ENCODE measurements around the gene ACSS2. TPM values are rescaled to one million over a fixed set of nuclear protein-coding genes. Genes with fewer than 3 reads are reported as not detected.

ACSS2 gene
- total and polyA plus RNA-seq, 4 experiments from 2014 or later, result 11.4 to 24.3 (median 17.0) TPM

DNA sequence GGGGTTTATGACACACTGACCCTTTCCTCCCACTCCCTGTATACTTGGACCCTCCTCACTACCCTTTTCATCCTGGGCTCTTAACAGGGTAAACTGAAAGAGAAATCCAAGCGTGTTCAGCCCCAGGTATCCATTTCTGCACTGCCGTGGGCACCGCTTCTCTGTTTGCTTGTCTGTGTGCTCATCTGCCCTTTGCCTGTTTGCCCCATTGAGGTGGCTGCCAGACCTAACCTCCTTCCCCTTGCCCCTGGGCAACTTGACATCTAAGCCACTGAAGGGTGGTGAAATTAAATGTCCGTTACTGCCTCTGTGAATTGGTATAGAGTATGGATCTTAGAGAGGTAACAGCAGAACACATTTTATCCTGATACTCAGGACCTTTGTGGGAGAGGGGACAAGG, 38.7 kb downstream of the ACSS2 start:
- peaks cover under 1 to 9% of the 10 kb centered on the region in 2 donors for H3K36me3 Mint-ChIP-seq
- intact Hi-C loops (cut with micrococcal nuclease), result no loop called here

DNA sequence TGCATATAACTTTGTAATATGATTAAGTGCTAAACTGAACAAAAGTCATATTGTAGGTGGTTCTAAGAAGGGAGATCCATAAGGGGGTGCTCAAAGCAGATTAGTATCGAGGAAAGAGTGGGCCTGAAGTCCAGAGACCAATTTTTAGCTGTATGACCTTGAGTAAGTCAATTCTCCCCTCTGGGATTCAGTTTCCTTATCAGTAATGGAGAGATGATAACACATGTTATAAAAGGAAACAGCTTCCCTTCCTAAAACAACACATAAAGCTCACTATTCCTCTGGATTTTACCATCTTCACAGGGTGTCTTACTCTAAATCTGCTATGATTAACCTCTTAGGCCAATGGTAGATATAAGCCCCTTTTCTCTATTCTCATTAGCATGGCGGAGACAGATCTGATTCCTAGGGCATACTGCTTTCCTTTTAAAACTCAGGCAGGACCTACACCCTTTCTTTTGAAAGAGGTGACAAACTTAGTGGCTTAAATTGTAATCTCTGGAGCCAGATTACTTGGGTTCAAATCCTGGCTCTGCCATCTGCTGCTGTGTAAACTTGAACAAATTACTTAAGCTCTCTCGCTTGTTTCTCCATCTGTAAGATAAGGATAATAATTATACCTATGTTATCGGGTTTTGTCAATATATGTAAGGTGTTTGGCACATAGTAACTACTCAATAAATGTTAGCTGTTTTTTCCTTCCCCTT, 39.5 kb downstream of the ACSS2 start:
- Mint-ChIP-seq H3K4me3 (no peak overlapping the region), H3K9me3 (no peaks in the 10 kb centered on the region), H3K36me3 (peaks cover 2 to 15% of the 10 kb centered on the region in 2 donors), H3K27ac (peak overlapping the region in 1 of 7 donors; percentile 60), H3K4me1 (peaks cover 10 to 34% (median 23%) of the 10 kb centered on the region in 4 donors), H3K27me3 (no peaks in the 10 kb centered on the region)
- H3K4me3 ChIP-seq (ENCODE audit: low read length in 2 of 2), result no peak overlapping the region
- intact Hi-C loops (cut with micrococcal nuclease), result no loop called here
- no peaks in the 10 kb centered on the region for H3K9me3 ChIP-seq (ENCODE audit: control insufficient read depth in 1 of 2, low read length in 2 of 2)
- H3K27ac ChIP-seq (ENCODE audit: low read depth, low read length), result no peak overlapping the region
- POLR2A ChIA-PET (ENCODE audit: partially characterized antibody), result interaction anchor here (1.9 kb wide), 1 partner anchor 40 kb away, joined by 4 read pairs; the partner anchor contains the start of gene ACSS2
- peaks cover 22% of the 10 kb centered on the region for H3K4me1 ChIP-seq (ENCODE audit: insufficient read depth, low read length)
- H3K36me3 ChIP-seq (ENCODE audit: insufficient read depth, low read length), result no peaks in the 10 kb centered on the region
- CTCF ChIA-PET (ENCODE audit: partially characterized antibody), result interaction anchor here (0.6 kb wide), 1 partner anchor 12 kb away, joined by 3 read pairs; no protein-coding TSS in a partner anchor
- no peaks in the 10 kb centered on the region for H3K27me3 ChIP-seq (ENCODE audit: insufficient read depth, low read length)
- no peak for DNase-seq

More for the DNA sequence above, 38.7 kb downstream of the ACSS2 start:
- no peak overlapping the region for H3K4me3 Mint-ChIP-seq
- no peak for DNase-seq
- H3K4me1 ChIP-seq (ENCODE audit: insufficient read depth, low read length), result peaks cover 22% of the 10 kb centered on the region
- H3K27ac Mint-ChIP-seq, result peak overlapping the region in 2 of 7 donors; percentile 18 to 48
- H3K9me3 Mint-ChIP-seq, result no peaks in the 10 kb centered on the region
- no peaks in the 10 kb centered on the region for H3K27me3 ChIP-seq (ENCODE audit: insufficient read depth, low read length)
- H3K27ac ChIP-seq (ENCODE audit: low read depth, low read length), result no peak overlapping the region
- CTCF ChIA-PET (ENCODE audit: partially characterized antibody), result no interaction called here
- H3K4me3 ChIP-seq (ENCODE audit: low read length in 2 of 2), result no peak overlapping the region
- H3K36me3 ChIP-seq (ENCODE audit: insufficient read depth, low read length), result no peaks in the 10 kb centered on the region
- POLR2A ChIA-PET (ENCODE audit: partially characterized antibody), result interaction anchor here (1.9 kb wide), 1 partner anchor 39 kb away, joined by 4 read pairs; the partner anchor contains the start of gene ACSS2
- no peaks in the 10 kb centered on the region for H3K27me3 Mint-ChIP-seq
- peaks cover 10 to 34% (median 23%) of the 10 kb centered on the region in 4 donors for H3K4me1 Mint-ChIP-seq
- H3K9me3 ChIP-seq (ENCODE audit: control insufficient read depth in 1 of 2, low read length in 2 of 2), result no peaks in the 10 kb centered on the region

DNA sequence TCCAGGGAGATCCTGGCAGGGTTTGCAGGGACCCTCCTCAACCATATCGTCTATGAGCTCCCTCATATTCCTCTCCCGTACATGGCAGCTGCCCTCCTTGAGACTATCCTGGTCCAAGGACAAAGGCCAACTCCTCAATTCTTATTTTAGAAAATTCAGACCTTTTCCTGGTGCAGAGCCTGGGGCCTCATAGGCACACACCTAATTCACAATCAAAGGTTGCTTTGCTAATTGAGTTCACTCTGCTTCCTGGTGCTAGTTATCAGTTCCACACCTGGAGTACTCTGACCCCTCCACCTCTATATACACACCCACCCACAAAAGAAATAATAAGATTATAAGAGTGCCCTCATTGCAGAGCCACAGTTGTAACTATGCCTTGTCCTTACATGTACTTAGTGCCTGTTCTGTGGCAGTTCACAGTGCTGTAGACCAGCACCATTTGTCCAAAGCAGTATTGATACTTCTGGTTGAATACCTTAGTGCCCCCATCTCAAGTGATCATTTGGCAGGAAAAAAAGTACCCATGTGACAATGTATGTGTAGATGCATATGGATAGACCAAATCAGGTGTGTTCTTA, 40.5 kb downstream of the ACSS2 start:
- Mint-ChIP-seq H3K36me3 (peaks cover 5 to 20% of the 10 kb centered on the region in 2 donors), H3K4me1 (peaks cover 10 to 34% (median 23%) of the 10 kb centered on the region in 4 donors), H3K4me3 (peak overlapping the region in 1 of 8 donors; percentile 6), H3K9me3 (no peaks in the 10 kb centered on the region), H3K27me3 (no peaks in the 10 kb centered on the region), H3K27ac (peak overlapping the region in 2 of 7 donors; percentile 7 to 71)
- peaks cover 22% of the 10 kb centered on the region for H3K4me1 ChIP-seq (ENCODE audit: insufficient read depth, low read length)
- intact Hi-C loops (cut with micrococcal nuclease), result no loop called here
- H3K27ac ChIP-seq (ENCODE audit: low read depth, low read length), result no peak overlapping the region
- no peak for DNase-seq
- POLR2A ChIA-PET (ENCODE audit: partially characterized antibody), result interaction anchor here (1.9 kb wide), 1 partner anchor 41 kb away, joined by 4 read pairs; the partner anchor contains the start of gene ACSS2
- no peak overlapping the region for H3K4me3 ChIP-seq (ENCODE audit: low read length in 2 of 2)
- CTCF ChIA-PET (ENCODE audit: partially characterized antibody), result interaction anchor here (0.6 kb wide), 1 partner anchor 13 kb away, joined by 3 read pairs; no protein-coding TSS in a partner anchor
- no peaks in the 10 kb centered on the region for H3K36me3 ChIP-seq (ENCODE audit: insufficient read depth, low read length)
- no peaks in the 10 kb centered on the region for H3K9me3 ChIP-seq (ENCODE audit: control insufficient read depth in 1 of 2, low read length in 2 of 2)
- no peaks in the 10 kb centered on the region for H3K27me3 ChIP-seq (ENCODE audit: insufficient read depth, low read length)

DNA sequence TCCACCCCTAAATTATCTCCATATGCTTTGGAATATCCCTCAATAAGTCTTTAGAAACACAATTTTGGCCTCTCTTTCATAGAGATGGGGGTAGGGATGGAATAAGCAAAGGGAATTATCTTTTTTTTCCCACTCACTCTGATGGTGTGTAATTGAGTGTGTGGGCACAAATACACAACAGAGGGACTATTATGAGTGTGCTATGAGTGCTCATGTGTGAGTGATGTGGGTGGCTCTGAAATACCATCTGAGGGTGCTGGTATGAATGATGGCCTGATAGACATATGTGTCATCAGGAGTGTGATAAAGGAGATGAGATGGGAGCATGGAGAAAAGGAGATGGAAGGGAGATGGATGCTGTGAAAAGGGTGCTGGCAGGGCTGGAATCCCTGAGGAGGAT, 43.6 kb downstream of the ACSS2 start:
- ChIA-PET POLR2A (ENCODE audit: partially characterized antibody) (interaction anchor here (0.6 kb wide), 1 partner anchor 32 kb away, joined by 3 read pairs; no protein-coding TSS in a partner anchor), CTCF (ENCODE audit: partially characterized antibody) (no interaction called here)
- DNase-seq, result no peak
- Histone ChIP-seq H3K4me3 (ENCODE audit: low read length in 2 of 2) (no peak overlapping the region), H3K27me3 (ENCODE audit: insufficient read depth, low read length) (no peaks in the 10 kb centered on the region), H3K9me3 (ENCODE audit: control insufficient read depth in 1 of 2, low read length in 2 of 2) (no peaks in the 10 kb centered on the region), H3K4me1 (ENCODE audit: insufficient read depth, low read length) (peaks cover 22% of the 10 kb centered on the region), H3K36me3 (ENCODE audit: insufficient read depth, low read length) (no peaks in the 10 kb centered on the region), H3K27ac (ENCODE audit: low read depth, low read length) (no peak overlapping the region)
- peaks cover 8 to 24% of the 10 kb centered on the region in 2 donors for H3K36me3 Mint-ChIP-seq
- H3K27ac Mint-ChIP-seq, result no peak overlapping the region
- no peak overlapping the region for H3K4me3 Mint-ChIP-seq
- no peaks in the 10 kb centered on the region for H3K9me3 Mint-ChIP-seq
- intact Hi-C loops (cut with micrococcal nuclease), result no loop called here
- no peaks in the 10 kb centered on the region for H3K27me3 Mint-ChIP-seq
- H3K4me1 Mint-ChIP-seq, result peaks cover 10 to 34% (median 23%) of the 10 kb centered on the region in 4 donors

DNA sequence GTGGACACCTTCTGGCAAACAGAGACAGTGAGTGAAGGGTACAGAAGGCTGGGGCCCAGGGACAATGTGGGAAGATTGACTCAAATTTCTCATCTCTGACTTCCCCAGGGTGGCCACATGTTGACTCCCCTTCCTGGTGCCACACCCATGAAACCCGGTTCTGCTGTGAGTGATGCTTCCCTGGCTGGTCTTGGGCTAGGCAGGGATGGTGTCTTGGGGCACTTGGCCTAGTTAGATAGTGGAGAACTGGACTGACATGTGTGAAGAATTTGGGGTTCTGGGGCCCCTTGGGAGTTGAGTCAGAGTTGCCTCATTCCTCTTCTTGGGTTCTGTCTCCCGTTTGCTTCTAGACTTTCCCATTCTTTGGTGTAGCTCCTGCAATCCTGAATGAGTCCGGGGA, 45.0 kb downstream of the ACSS2 start:
- peak overlapping the region in 1 of 7 donors; percentile 37 for H3K27ac Mint-ChIP-seq
- no peaks in the 10 kb centered on the region for H3K27me3 Mint-ChIP-seq
- peaks cover 10 to 39% (median 25%) of the 10 kb centered on the region in 4 donors for H3K4me1 Mint-ChIP-seq
- Histone ChIP-seq H3K27ac (ENCODE audit: low read depth, low read length) (no peak overlapping the region), H3K9me3 (ENCODE audit: control insufficient read depth in 1 of 2, low read length in 2 of 2) (no peaks in the 10 kb centered on the region), H3K4me1 (ENCODE audit: insufficient read depth, low read length) (peaks cover 22% of the 10 kb centered on the region), H3K27me3 (ENCODE audit: insufficient read depth, low read length) (no peaks in the 10 kb centered on the region), H3K4me3 (ENCODE audit: low read length in 2 of 2) (no peak overlapping the region), H3K36me3 (ENCODE audit: insufficient read depth, low read length) (peaks cover 5% of the 10 kb centered on the region)
- ChIA-PET CTCF (ENCODE audit: partially characterized antibody) (no interaction called here), POLR2A (ENCODE audit: partially characterized antibody) (no interaction called here)
- H3K9me3 Mint-ChIP-seq, result no peaks in the 10 kb centered on the region
- DNase-seq, result no peak
- peaks cover 19 to 30% of the 10 kb centered on the region in 2 donors for H3K36me3 Mint-ChIP-seq
- H3K4me3 Mint-ChIP-seq, result no peak overlapping the region
- intact Hi-C loops (cut with micrococcal nuclease), result no loop called here

DNA sequence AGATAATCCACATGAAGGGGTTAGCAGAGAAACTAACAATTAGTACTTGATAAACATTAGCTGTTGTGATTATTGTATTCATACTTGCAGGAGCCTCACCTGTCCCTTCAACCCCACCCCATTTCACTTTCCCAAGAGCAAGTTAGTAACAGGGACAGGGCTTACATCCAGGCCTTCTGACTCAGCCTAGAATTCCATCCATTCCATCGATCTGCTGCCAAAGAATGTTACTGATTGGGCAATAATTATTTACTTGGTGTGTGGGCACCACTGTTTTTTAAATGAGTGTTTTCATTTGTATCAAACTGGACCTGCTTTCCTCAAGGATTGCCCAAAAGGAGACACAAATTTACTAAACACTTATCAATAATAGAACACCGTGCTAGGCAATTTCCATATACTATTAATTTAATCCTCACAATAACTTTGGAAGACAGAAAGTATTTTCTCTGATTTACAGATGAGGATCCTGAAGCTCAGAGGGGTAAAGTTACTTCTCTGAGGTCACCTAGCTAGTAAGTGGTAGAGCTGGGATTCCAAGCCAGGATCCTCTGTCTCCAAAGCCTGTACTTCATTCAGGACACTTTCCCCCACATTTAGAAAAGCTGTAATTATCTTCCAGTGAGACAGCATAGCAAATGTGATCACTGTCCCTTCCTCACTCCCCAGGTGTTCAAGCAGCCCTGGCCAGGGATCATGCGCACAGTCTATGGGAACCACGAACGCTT, 46.4 kb downstream of the ACSS2 start:
- ChIA-PET POLR2A (ENCODE audit: partially characterized antibody) (interaction anchor here (1.5 kb wide), 1 partner anchor 10 kb away, joined by 3 read pairs; no protein-coding TSS in a partner anchor), CTCF (ENCODE audit: partially characterized antibody) (no interaction called here)
- peaks cover 21 to 34% of the 10 kb centered on the region in 2 donors for H3K36me3 Mint-ChIP-seq
- H3K9me3 Mint-ChIP-seq, result no peaks in the 10 kb centered on the region
- intact Hi-C loops (cut with micrococcal nuclease), result no loop called here
- Histone ChIP-seq H3K9me3 (ENCODE audit: control insufficient read depth in 1 of 2, low read length in 2 of 2) (no peaks in the 10 kb centered on the region), H3K36me3 (ENCODE audit: insufficient read depth, low read length) (peaks cover 5% of the 10 kb centered on the region), H3K27ac (ENCODE audit: low read depth, low read length) (no peak overlapping the region), H3K27me3 (ENCODE audit: insufficient read depth, low read length) (no peaks in the 10 kb centered on the region), H3K4me1 (ENCODE audit: insufficient read depth, low read length) (peaks cover 12% of the 10 kb centered on the region), H3K4me3 (ENCODE audit: low read length in 2 of 2) (no peak overlapping the region)
- H3K27me3 Mint-ChIP-seq, result no peaks in the 10 kb centered on the region
- no peak overlapping the region for H3K27ac Mint-ChIP-seq
- DNase-seq, result no peak
- peaks cover 9 to 28% (median 17%) of the 10 kb centered on the region in 4 donors for H3K4me1 Mint-ChIP-seq
- no peak overlapping the region for H3K4me3 Mint-ChIP-seq

DNA sequence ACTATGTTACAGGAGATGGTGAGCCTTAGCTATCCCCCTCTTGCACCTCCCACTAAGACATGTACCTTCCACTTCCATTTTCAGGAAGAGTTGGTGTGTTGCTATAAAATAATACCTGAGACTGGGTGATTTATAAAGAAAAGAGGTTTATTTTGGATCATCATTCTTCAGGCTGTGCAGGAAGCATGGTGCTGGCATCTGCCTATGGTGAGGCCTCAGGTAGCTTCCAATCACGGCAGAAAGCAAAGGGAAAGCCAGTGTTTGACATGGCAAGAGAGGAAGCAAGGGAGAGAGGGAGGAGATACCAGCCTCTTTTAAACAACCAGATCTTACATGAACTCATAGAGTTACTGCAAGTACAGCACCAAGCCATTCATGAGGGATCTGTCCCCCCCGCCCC, 47.0 kb downstream of the ACSS2 start:
- peaks cover 24 to 34% of the 10 kb centered on the region in 2 donors for H3K36me3 Mint-ChIP-seq
- ChIA-PET POLR2A (ENCODE audit: partially characterized antibody) (interaction anchor here (1.5 kb wide), 1 partner anchor 11 kb away, joined by 3 read pairs; no protein-coding TSS in a partner anchor), CTCF (ENCODE audit: partially characterized antibody) (no interaction called here)
- no peak overlapping the region for H3K27ac Mint-ChIP-seq
- H3K27me3 Mint-ChIP-seq, result no peaks in the 10 kb centered on the region
- no peak for DNase-seq
- H3K9me3 Mint-ChIP-seq, result no peaks in the 10 kb centered on the region
- Histone ChIP-seq H3K4me3 (ENCODE audit: low read length in 2 of 2) (no peak overlapping the region), H3K27ac (ENCODE audit: low read depth, low read length) (no peak overlapping the region), H3K4me1 (ENCODE audit: insufficient read depth, low read length) (peaks cover 6% of the 10 kb centered on the region), H3K36me3 (ENCODE audit: insufficient read depth, low read length) (peaks cover 5% of the 10 kb centered on the region), H3K27me3 (ENCODE audit: insufficient read depth, low read length) (no peaks in the 10 kb centered on the region), H3K9me3 (ENCODE audit: control insufficient read depth in 1 of 2, low read length in 2 of 2) (no peaks in the 10 kb centered on the region)
- intact Hi-C loops (cut with micrococcal nuclease), result no loop called here
- H3K4me3 Mint-ChIP-seq, result no peak overlapping the region
- H3K4me1 Mint-ChIP-seq, result peaks cover 4 to 22% (median 11%) of the 10 kb centered on the region in 4 donors

Measured in CD4-positive, alpha-beta memory T cell (primary cell).